ENCODE results near the gene DDHD1.

- no peak for TF ChIP-seq CTCF (IDR thresholded peaks at IDR 0.05)
- TF ChIP-seq POLR2A (IDR thresholded peaks at IDR 0.05) = no peak
Measured at GRCh38 chr14:53192052-53192760, 39.1 kb upstream of the DDHD1 start.

Data from Peyer's patch (tissue), 4 donors.